ENCODE data around the gene SYNJ2. TPM values are rescaled to one million over a fixed set of nuclear protein-coding genes. Genes with fewer than 3 reads are reported as not detected.
A peak's percentile ranks its signal among the peaks of the same experiment; 100 is the strongest.

The SYNJ2 gene
- total RNA-seq, 1 donor from 2014 or later = 22.5 TPM

- intact Hi-C loops (cut with DNase I) = no loop called here
- DNase-seq (ENCODE audit: low spot score) (no peak), ATAC-seq (no peak)
These were observed 37.8 kb downstream of the SYNJ2 start for GRCh38 chr6:158019416-158019815.

- no peak for ATAC-seq
- intact Hi-C loops (cut with DNase I) = no loop called here
- no peak for DNase-seq (ENCODE audit: low spot score)
These were observed 38.6 kb downstream of the SYNJ2 start for GRCh38 chr6:158020272-158020711.

- ATAC-seq (no peak), DNase-seq (ENCODE audit: low spot score) (no peak)
- intact Hi-C loops (cut with DNase I) = no loop called here
These were observed 39.1 kb downstream of the SYNJ2 start for GRCh38 chr6:158020811-158021210.

GRCh38 chr6:158021376-158021775 lies 39.7 kb downstream of the SYNJ2 start:
- ATAC-seq = no peak

GRCh38 chr6:158021814-158022748 lies 40.4 kb downstream of the SYNJ2 start:
- DNase-seq (ENCODE audit: low spot score) = no peak
- intact Hi-C loops (cut with DNase I) = no loop called here
- ATAC-seq = no peak

More at GRCh38 chr6:158021376-158021775, 39.7 kb downstream of the SYNJ2 start:
- intact Hi-C loops (cut with DNase I) = no loop called here
- no peak for DNase-seq (ENCODE audit: low spot score)

- DNase-seq (ENCODE audit: low spot score) = no peak
- intact Hi-C loops (cut with DNase I) = no loop called here
- no peak for ATAC-seq
These were observed 41.3 kb downstream of the SYNJ2 start for GRCh38 chr6:158022749-158023596.

GRCh38 chr6:158023597-158023939 lies 41.9 kb downstream of the SYNJ2 start:
- intact Hi-C loops (cut with DNase I) = no loop called here
- DNase-seq (ENCODE audit: low spot score) (no peak), ATAC-seq (no peak)

GRCh38 chr6:158024566-158025297 lies 43.1 kb downstream of the SYNJ2 start:
- intact Hi-C loops (cut with DNase I) = no loop called here
- DNase-seq (ENCODE audit: low spot score) (no peak), ATAC-seq (no peak)

- DNase-seq (ENCODE audit: low spot score) (peak; percentile 88), ATAC-seq (peak; percentile 89)
- intact Hi-C loops (cut with DNase I) = no loop called here
These were observed 44.6 kb downstream of the SYNJ2 start for GRCh38 chr6:158026054-158026900.

- intact Hi-C loops (cut with DNase I) = no loop called here
- ATAC-seq (no peak), DNase-seq (ENCODE audit: low spot score) (no peak)
These were observed 45.4 kb downstream of the SYNJ2 start for GRCh38 chr6:158026901-158027589.

GRCh38 chr6:158027590-158028285 lies 46.1 kb downstream of the SYNJ2 start:
- intact Hi-C loops (cut with DNase I) = no loop called here
- ATAC-seq (no peak), DNase-seq (ENCODE audit: low spot score) (no peak)

GRCh38 chr6:158028421-158028820 lies 46.8 kb downstream of the SYNJ2 start:
- intact Hi-C loops (cut with DNase I) = no loop called here
- DNase-seq (ENCODE audit: low spot score) (no peak), ATAC-seq (no peak)

GRCh38 chr6:158028876-158029275 lies 47.2 kb downstream of the SYNJ2 start:
- ATAC-seq (no peak), DNase-seq (ENCODE audit: low spot score) (no peak)

GRCh38 chr6:158029668-158030230 lies 48.1 kb downstream of the SYNJ2 start:
- DNase-seq (ENCODE audit: low spot score) (no peak), ATAC-seq (no peak)
- intact Hi-C loops (cut with DNase I) = no loop called here

More at GRCh38 chr6:158028876-158029275, 47.2 kb downstream of the SYNJ2 start:
- intact Hi-C loops (cut with DNase I) = no loop called here

- ATAC-seq (no peak), DNase-seq (ENCODE audit: low spot score) (no peak)
- intact Hi-C loops (cut with DNase I) = no loop called here
These were observed 49.0 kb downstream of the SYNJ2 start for GRCh38 chr6:158030380-158031300.

Measured in sciatic nerve (tissue), 2 donors.